ENCODE results near the gene ATP4A. TPM values are rescaled to one million over a fixed set of nuclear protein-coding genes. Genes with fewer than 3 reads are reported as not detected.

Gene ATP4A
- total and polyA plus RNA-seq, 9 of the 15 experiments (the other 6 are each of a cell fraction or from before 2014, with no cell fraction given), result 0.15 TPM; not detected in 8

DNA sequence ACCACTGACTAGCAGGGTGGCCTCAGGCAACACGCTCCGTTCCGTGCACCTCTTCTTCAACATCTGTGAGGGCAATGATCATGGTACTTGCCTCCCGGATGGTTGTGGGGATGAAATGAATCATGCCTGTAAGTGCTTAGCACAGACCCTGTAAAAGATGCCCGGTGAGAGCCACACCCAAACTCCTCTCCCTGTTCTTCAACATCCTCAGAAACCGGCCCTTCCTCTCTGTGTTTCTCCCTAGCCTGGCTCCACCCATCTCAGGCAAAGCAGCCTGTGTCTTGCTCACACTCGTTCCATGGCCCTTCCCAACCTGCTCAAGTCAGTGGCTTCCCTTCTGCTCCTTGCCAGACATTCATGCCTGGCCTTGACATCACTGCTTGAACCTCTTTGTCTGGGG is 44.2 kb downstream of the ATP4A start (continued):
- TF ChIP-seq, protein P1, sequence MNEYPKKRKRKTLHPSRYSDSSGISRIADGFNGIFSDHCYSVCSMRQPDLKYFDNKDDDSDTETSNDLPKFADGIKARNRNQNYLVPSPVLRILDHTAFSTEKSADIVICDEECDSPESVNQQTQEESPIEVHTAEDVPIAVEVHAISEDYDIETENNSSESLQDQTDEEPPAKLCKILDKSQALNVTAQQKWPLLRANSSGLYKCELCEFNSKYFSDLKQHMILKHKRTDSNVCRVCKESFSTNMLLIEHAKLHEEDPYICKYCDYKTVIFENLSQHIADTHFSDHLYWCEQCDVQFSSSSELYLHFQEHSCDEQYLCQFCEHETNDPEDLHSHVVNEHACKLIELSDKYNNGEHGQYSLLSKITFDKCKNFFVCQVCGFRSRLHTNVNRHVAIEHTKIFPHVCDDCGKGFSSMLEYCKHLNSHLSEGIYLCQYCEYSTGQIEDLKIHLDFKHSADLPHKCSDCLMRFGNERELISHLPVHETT (CRISPR knock-in tag; conservative IDR thresholded peaks at IDR 0.05 in 1 of 2, IDR thresholded peaks at IDR 0.05 in 1 of 2), result no peak
- TF ChIP-seq NFE2 (IDR thresholded peaks at IDR 0.05; ENCODE audit: low read depth) (no peak), MTF1 (CRISPR knock-in tag; IDR thresholded peaks at IDR 0.05; ENCODE audit: borderline replicate concordance) (no peak), SIRT6 (IDR thresholded peaks at IDR 0.05; ENCODE audit: low read depth, low read length) (no peak), ZSCAN32 (CRISPR knock-in tag; IDR thresholded peaks at IDR 0.05) (no peak), BRCA1 (IDR thresholded peaks at IDR 0.05) (no peak), BRCA1 (CRISPR knock-in tag; IDR thresholded peaks at IDR 0.05) (no peak)
- TF ChIP-seq, protein P2, sequence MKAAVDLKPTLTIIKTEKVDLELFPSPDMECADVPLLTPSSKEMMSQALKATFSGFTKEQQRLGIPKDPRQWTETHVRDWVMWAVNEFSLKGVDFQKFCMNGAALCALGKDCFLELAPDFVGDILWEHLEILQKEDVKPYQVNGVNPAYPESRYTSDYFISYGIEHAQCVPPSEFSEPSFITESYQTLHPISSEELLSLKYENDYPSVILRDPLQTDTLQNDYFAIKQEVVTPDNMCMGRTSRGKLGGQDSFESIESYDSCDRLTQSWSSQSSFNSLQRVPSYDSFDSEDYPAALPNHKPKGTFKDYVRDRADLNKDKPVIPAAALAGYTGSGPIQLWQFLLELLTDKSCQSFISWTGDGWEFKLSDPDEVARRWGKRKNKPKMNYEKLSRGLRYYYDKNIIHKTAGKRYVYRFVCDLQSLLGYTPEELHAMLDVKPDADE (conservative IDR thresholded peaks at IDR 0.05; ENCODE audit: control insufficient read depth, low read depth, low read length), result no peak

DNA sequence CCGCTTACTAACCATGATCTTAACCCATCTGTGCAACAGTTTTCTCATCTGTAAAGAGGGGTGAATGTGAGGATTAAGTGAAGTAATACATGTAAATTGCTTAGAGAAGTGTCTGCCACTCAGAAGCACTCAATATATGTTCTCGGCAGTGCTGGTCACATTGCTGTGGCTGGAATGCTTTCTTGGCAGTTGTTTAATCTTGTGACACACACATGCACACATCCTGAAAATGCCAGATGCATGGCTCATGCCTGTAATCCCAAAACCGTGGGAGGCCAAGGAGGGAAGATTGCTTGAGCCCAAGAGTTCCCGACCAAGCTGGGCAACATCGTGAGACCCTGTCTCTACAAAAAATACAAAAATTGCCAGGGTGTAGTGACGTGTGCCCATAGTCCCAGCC is 45.1 kb downstream of the ATP4A start:
- Histone ChIP-seq H3K79me2 (ENCODE audit: control insufficient read depth, insufficient read depth, low read length) (no peaks in the 10 kb centered on the region), H4K20me1 (replicated peaks; ENCODE audit: control insufficient read depth, insufficient read depth, low read length) (peaks cover 7% of the 10 kb centered on the region; the same call in 1 of the 2 replicates), H3K27me3 (ENCODE audit: control insufficient read depth in 2 of 2, insufficient read depth in 2 of 2, low read length in 2 of 2) (peaks cover 19 to 59% of the 10 kb centered on the region in 2 experiments; a peak in 4 of 5 replicates), H3K9ac (ENCODE audit: insufficient read depth in 1 of 2, low read depth in 2 of 2, low read length in 2 of 2) (no peak overlapping the region), H3K9me3 (replicated peaks; ENCODE audit: control insufficient read depth, insufficient read depth, low read depth, low read length) (no peaks in the 10 kb centered on the region), H3K4me3 (no peak overlapping the region), H3K36me3 (ENCODE audit: control insufficient read depth, insufficient read depth, low read length) (no peaks in the 10 kb centered on the region), H2AFZ (ENCODE audit: low read depth, low read length) (no peak overlapping the region), H3K4me2 (ENCODE audit: insufficient read depth, low read length) (no peak overlapping the region), H3K9me1 (ENCODE audit: control insufficient read depth, insufficient read depth, low read length) (no peaks in the 10 kb centered on the region), H3K4me1 (replicated peaks in 1 of 2; ENCODE audit: control insufficient read depth in 2 of 2, insufficient read depth in 2 of 2, low read length in 2 of 2) (peaks cover 0 to 13% of the 10 kb centered on the region in 2 experiments; a peak in 4 of 5 replicates), H3K27ac (ENCODE audit: extremely low read depth, low read depth, low read length) (no peak overlapping the region)
- ChIA-PET CTCF (ENCODE audit: low intra/inter-chr PET ratio) (no interaction called here), POLR2A (interaction anchor here (1.0 kb wide), 1 partner anchor 8 kb away, joined by 3 read pairs; no protein-coding TSS in a partner anchor)
- ATAC-seq, result no peak
- no peak for FAIRE-seq
- DNase-seq (ENCODE audit: extremely low read depth in 1 of 4, low spot score in 3 of 4), result no peak
- in situ Hi-C loops (cut with MboI), result no loop called here
- 2% methylated on average over 6 of the region's 6 CpGs for WGBS (ENCODE audit: insufficient coverage, low coverage, missing lambda C conversion rate)
- intact Hi-C loops (cut with micrococcal nuclease), result no loop called here
- no TSS peak for BruUV-seq (replicated peaks)
- TF ChIP-seq ZNF764 (CRISPR knock-in tag; IDR thresholded peaks at IDR 0.05; ENCODE audit: low read depth) (no peak), RBBP5 (IDR thresholded peaks at IDR 0.05; ENCODE audit: borderline replicate concordance, insufficient read depth, low read length, poor library complexity, severe bottlenecking) (no peak), RAD21 (CRISPR knock-in tag; conservative IDR thresholded peaks at IDR 0.05 in 1 of 2, IDR thresholded peaks at IDR 0.05 in 1 of 2) (no peak), TFAM (CRISPR knock-in tag; conservative IDR thresholded peaks at IDR 0.05) (no peak), SMARCC2 (IDR thresholded peaks at IDR 0.05; ENCODE audit: low read depth) (no peak)
- TF ChIP-seq, protein P3, sequence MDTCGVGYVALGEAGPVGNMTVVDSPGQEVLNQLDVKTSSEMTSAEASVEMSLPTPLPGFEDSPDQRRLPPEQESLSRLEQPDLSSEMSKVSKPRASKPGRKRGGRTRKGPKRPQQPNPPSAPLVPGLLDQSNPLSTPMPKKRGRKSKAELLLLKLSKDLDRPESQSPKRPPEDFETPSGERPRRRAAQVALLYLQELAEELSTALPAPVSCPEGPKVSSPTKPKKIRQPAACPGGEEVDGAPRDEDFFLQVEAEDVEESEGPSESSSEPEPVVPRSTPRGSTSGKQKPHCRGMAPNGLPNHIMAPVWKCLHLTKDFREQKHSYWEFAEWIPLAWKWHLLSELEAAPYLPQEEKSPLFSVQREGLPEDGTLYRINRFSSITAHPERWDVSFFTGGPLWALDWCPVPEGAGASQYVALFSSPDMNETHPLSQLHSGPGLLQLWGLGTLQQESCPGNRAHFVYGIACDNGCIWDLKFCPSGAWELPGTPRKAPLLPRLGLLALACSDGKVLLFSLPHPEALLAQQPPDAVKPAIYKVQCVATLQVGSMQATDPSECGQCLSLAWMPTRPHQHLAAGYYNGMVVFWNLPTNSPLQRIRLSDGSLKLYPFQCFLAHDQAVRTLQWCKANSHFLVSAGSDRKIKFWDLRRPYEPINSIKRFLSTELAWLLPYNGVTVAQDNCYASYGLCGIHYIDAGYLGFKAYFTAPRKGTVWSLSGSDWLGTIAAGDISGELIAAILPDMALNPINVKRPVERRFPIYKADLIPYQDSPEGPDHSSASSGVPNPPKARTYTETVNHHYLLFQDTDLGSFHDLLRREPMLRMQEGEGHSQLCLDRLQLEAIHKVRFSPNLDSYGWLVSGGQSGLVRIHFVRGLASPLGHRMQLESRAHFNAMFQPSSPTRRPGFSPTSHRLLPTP (IDR thresholded peaks at IDR 0.05; ENCODE audit: borderline replicate concordance, extremely low read depth, insufficient read length), result no peak

Data from K562 (cell line).